H1 (cell line): Measurements from ENCODE around the gene SOX12. TPM values are rescaled to one million over a fixed set of nuclear protein-coding genes. Genes with fewer than 3 reads are reported as not detected.

Source experiments
- CTCF ChIA-PET: fragments of 300-600 bp; sonication (Branson Sonifier 250); formaldehyde crosslinking; loops from one replicate; lab custom pipeline; 2021; ENCODE audit not compliant: partially characterized antibody; lab: Charles Lee
- POLR2A ChIA-PET: fragments of 300-600 bp; sonication (Branson Sonifier 250); formaldehyde crosslinking; loops from one replicate; lab custom pipeline; 2021; ENCODE audit warnings: inconsistent platforms; ENCODE audit not compliant: partially characterized antibody; lab: Charles Lee
- DNase-seq, 2 experiments: peaks; one replicate each; pipeline versions ENCODE4 v3.0.0 to v3.0.0-alpha.2; 2010 to 2022; ENCODE audit warnings: low spot score in 2 of 2, low read depth in 1 of 2, mixed read lengths in 1 of 2
- FAIRE-seq: peaks from 2 replicates; lab custom pipeline; 2011; peaks lifted over from hg19 to GRCh38; lab: Jason Lieb, UNC
- H2AFZ ChIP-seq: 2 replicates; pipeline ENCODE4 v1.8.1; 2012; ENCODE audit warnings: low read length, inconsistent platforms
- H2AK5ac ChIP-seq: 2 replicates; pipeline ENCODE4 v1.6.1; 2013; ENCODE audit warnings: low read depth, low read length
- H2BK120ac ChIP-seq: replicated peaks from 2 replicates; pipeline ENCODE3; 2013; ENCODE audit warnings: low read depth, low read length, inconsistent platforms
- H2BK12ac ChIP-seq: 2 replicates; pipeline ENCODE4 v1.6.1; 2013; ENCODE audit warnings: low read depth, low read length
- H2BK15ac ChIP-seq: 2 replicates; pipeline ENCODE4 v1.6.1; 2013; ENCODE audit warnings: low read length
- H2BK20ac ChIP-seq: 2 replicates; pipeline ENCODE4 v1.6.1; 2013; ENCODE audit warnings: low read length
- H2BK5ac ChIP-seq: 2 replicates; pipeline ENCODE4 v1.6.1; 2013; ENCODE audit warnings: low read depth, low read length
- H3K14ac ChIP-seq: 2 replicates; pipeline ENCODE4 v1.6.1; 2013; ENCODE audit warnings: inconsistent platforms; ENCODE audit not compliant: insufficient read length
- H3K18ac ChIP-seq: 2 replicates; pipeline ENCODE4 v1.6.1; 2013; ENCODE audit warnings: low read length; ENCODE audit errors: extremely low read depth
- H3K23ac ChIP-seq: 2 replicates; pipeline ENCODE4 v1.6.1; 2013; ENCODE audit warnings: inconsistent platforms; ENCODE audit not compliant: insufficient read length
- H3K23me2 ChIP-seq: 2 replicates; pipeline ENCODE4 v1.6.1; 2013; ENCODE audit warnings: low read depth, low read length
- H3K27ac ChIP-seq: 2 replicates; pipeline ENCODE4 v1.6.1; 2011; ENCODE audit warnings: low read depth, low read length, inconsistent platforms
- H3K27me3 ChIP-seq, 4 experiments: replicated peaks in 1 of 4; 1 replicate in 1 of 4; 2 replicates in 3 of 4; pipeline versions ENCODE4 v1.6.1 to v1.8.1; 2011 to 2013; ENCODE audit warnings: low read length in 3 of 4, mild to moderate bottlenecking in 3 of 4, inconsistent platforms in 2 of 4, mixed read lengths in 2 of 4, moderate library complexity in 1 of 4; ENCODE audit not compliant: control insufficient read depth in 3 of 4, insufficient read depth in 3 of 4; ENCODE audit errors: extremely low read depth in 1 of 4
- H3K36me3 ChIP-seq, 4 experiments: 2 replicates each; pipeline versions ENCODE4 v1.6.1 to v1.8.1; 2011 to 2013; ENCODE audit warnings: mild to moderate bottlenecking in 4 of 4, low read length in 3 of 4, moderate library complexity in 2 of 4, control low read depth in 1 of 4, inconsistent platforms in 1 of 4; ENCODE audit not compliant: insufficient read depth in 4 of 4, control insufficient read depth in 2 of 4
- H3K4ac ChIP-seq: replicated peaks from 2 replicates; pipeline ENCODE3; 2013; ENCODE audit warnings: low read length, low read depth, mixed read lengths, inconsistent platforms; ENCODE audit not compliant: insufficient read length
- H3K4me1 ChIP-seq, 4 experiments: replicated peaks in 1 of 4; 1 replicate in 1 of 4; 2 replicates in 3 of 4; pipeline versions ENCODE4 v1.6.1 to v1.8.1; 2011 to 2013; ENCODE audit warnings: low read length in 3 of 4, inconsistent platforms in 2 of 4, mixed read lengths in 1 of 4; ENCODE audit not compliant: insufficient read depth in 4 of 4, control insufficient read depth in 3 of 4
- H3K4me2 ChIP-seq, 2 experiments: 2 replicates each; pipeline versions ENCODE4 v1.6.1 to v1.8.1; 2011 to 2013; ENCODE audit warnings: low read depth in 2 of 2, low read length in 2 of 2, control low read depth in 1 of 2, inconsistent platforms in 1 of 2, mild to moderate bottlenecking in 1 of 2; ENCODE audit not compliant: insufficient read depth in 1 of 2
- H3K4me3 ChIP-seq, 4 experiments: fragments of 200-600, 300-600 bp in 1 of 4; sonication (generic), shearing (Covaris generic), sonication (Bioruptor Twin) in 1 of 4; 2 replicates each; pipeline versions ENCODE4 v1.5.1 to v1.8.1; 2011 to 2016; ENCODE audit warnings: low read length in 4 of 4, low read depth in 3 of 4, control low read depth in 2 of 4, inconsistent platforms in 2 of 4, mild to moderate bottlenecking in 2 of 4, mixed read lengths in 1 of 4, moderate library complexity in 1 of 4; ENCODE audit not compliant: insufficient read depth in 2 of 4; ENCODE audit errors: extremely low read depth in 1 of 4
- H3K56ac ChIP-seq: replicated peaks from 2 replicates; pipeline ENCODE3; 2013; ENCODE audit warnings: low read depth, mild to moderate bottlenecking, mixed read lengths, low read length, inconsistent platforms; ENCODE audit not compliant: insufficient read length
- H3K79me1 ChIP-seq: 2 replicates; pipeline ENCODE4 v1.6.1; 2013; ENCODE audit warnings: low read depth, low read length, control low read depth
- H3K79me2 ChIP-seq, 2 experiments: 2 replicates each; pipeline versions ENCODE4 v1.6.1 to v1.8.1; 2012 to 2013; ENCODE audit warnings: low read length in 2 of 2, mild to moderate bottlenecking in 2 of 2, inconsistent platforms in 1 of 2; ENCODE audit not compliant: insufficient read depth in 2 of 2, control insufficient read depth in 1 of 2
- H3K9ac ChIP-seq, 4 experiments: replicated peaks in 1 of 4; 1 replicate in 1 of 4; 2 replicates in 3 of 4; pipeline versions ENCODE4 v1.6.1 to v1.8.1; 2011 to 2013; ENCODE audit warnings: low read depth in 3 of 4, low read length in 3 of 4, control low read depth in 2 of 4, mild to moderate bottlenecking in 2 of 4, moderate library complexity in 2 of 4, inconsistent platforms in 1 of 4; ENCODE audit errors: extremely low read depth in 1 of 4
- H3K9me3 ChIP-seq, 2 experiments: 2 replicates each; pipeline versions ENCODE4 v1.6.1 to v1.8.1; 2012 to 2013; ENCODE audit warnings: mild to moderate bottlenecking in 2 of 2, moderate library complexity in 2 of 2, control low read depth in 1 of 2, inconsistent platforms in 1 of 2, low read depth in 1 of 2, low read length in 1 of 2, mixed read lengths in 1 of 2; ENCODE audit not compliant: insufficient read depth in 2 of 2
- H4K20me1 ChIP-seq, 2 experiments: replicated peaks in 1 of 2; 2 replicates each; pipeline versions ENCODE3 to v1.8.1; 2011 to 2013; ENCODE audit warnings: inconsistent platforms in 2 of 2, low read length in 2 of 2, mild to moderate bottlenecking in 1 of 2; ENCODE audit not compliant: insufficient read depth in 2 of 2, control insufficient read depth in 1 of 2
- H4K5ac ChIP-seq: 2 replicates; pipeline ENCODE4 v1.6.1; 2013; ENCODE audit warnings: low read length, low read depth, mixed read lengths, inconsistent platforms; ENCODE audit not compliant: insufficient read length
- H4K8ac ChIP-seq: 2 replicates; pipeline ENCODE4 v1.8.0; 2013; ENCODE audit warnings: mild to moderate bottlenecking, moderate library complexity, low read length, inconsistent platforms; ENCODE audit not compliant: insufficient read depth; ENCODE audit errors: extremely low read depth
- H4K91ac ChIP-seq: replicated peaks from 2 replicates; pipeline ENCODE3; 2013; ENCODE audit warnings: low read length, mixed read lengths, inconsistent platforms; ENCODE audit not compliant: insufficient read length
- FOSL1 ChIP-seq: IDR thresholded peaks from 2 replicates; pipeline ENCODE4 v1.6.1; 2011; ENCODE audit warnings: mild to moderate bottlenecking, low read depth, low read length, moderate library complexity; ENCODE audit not compliant: insufficient read depth
- GTF2F1 ChIP-seq: IDR thresholded peaks from 2 replicates; pipeline ENCODE4 v1.6.1; 2012; ENCODE audit warnings: low read depth, low read length, improper control_type of control experiment, borderline replicate concordance
- RFX5 ChIP-seq: IDR thresholded peaks from 2 replicates; pipeline ENCODE4 v1.6.1; 2011; ENCODE audit warnings: low read depth, low read length, improper control_type of control experiment, borderline replicate concordance
- RNF2 ChIP-seq: fragments of 200-900, 300-1000 bp; sonication (generic); IDR thresholded peaks from 2 replicates; pipeline ENCODE4 v1.7.1; 2016; ENCODE audit warnings: borderline replicate concordance, low read depth, mild to moderate bottlenecking, antibody characterized with exemption, low read length; ENCODE audit not compliant: poor library complexity, severe bottlenecking; ENCODE audit errors: missing control alignments
- SAP30 ChIP-seq: fragments of 300-600 bp; sonication (generic); IDR thresholded peaks from 2 replicates; pipeline ENCODE4 v1.7.1; 2012; ENCODE audit warnings: low read length, moderate library complexity, mild to moderate bottlenecking, inconsistent platforms; ENCODE audit not compliant: insufficient read depth, insufficient replicate concordance
- SIN3A ChIP-seq, 2 experiments: IDR thresholded peaks in 1 of 2; conservative IDR thresholded peaks in 1 of 2; 2 replicates each; pipeline ENCODE4 v1.6.1; 2011 to 2012; ENCODE audit warnings: low read length in 2 of 2, improper control_type of control experiment in 1 of 2, low read depth in 1 of 2, mild to moderate bottlenecking in 1 of 2
- SIX5 ChIP-seq: IDR thresholded peaks from 2 replicates; pipeline ENCODE4 v1.6.1; 2011; ENCODE audit warnings: mild to moderate bottlenecking, low read depth, low read length
- ZNF274 ChIP-seq: IDR thresholded peaks from 2 replicates; pipeline ENCODE4 v1.7.0; 2012; ENCODE audit warnings: low read length, borderline replicate concordance; ENCODE audit errors: extremely low read depth
- WGBS, 2 experiments: shearing (Covaris generic) in 1 of 2; methylation state at CpG; one replicate each; pipeline versions ENCODE4 v1.1.6 to v1.1.7; 2013 to 2015; ENCODE audit warnings: low lambda C conversion rate in 2 of 2, mixed read lengths in 2 of 2, inconsistent platforms in 1 of 2, low coverage in 1 of 2, missing lambda C conversion rate in 1 of 2; ENCODE audit not compliant: insufficient replicate concordance in 2 of 2, insufficient coverage in 1 of 2, insufficient read length in 1 of 2; ENCODE audit errors: extremely low coverage in 1 of 2, missing lambda C conversion rate in 1 of 2; 5-methylcytosine and 5-hydroxymethylcytosine counted together
- polyA plus RNA-seq, 7 experiments: library from polyadenylated mRNA; depleted of rRNA in 3 of 7; stranded (reverse) in 5 of 7; unstranded in 2 of 7; fragments of >200 nt in 5 of 7; fragments of 200-250 nt in 2 of 7; gene quantifications; 1 replicate in 5 of 7; 2 replicates in 1 of 7; 4 replicates in 1 of 7; pipeline versions ENCODE4 v1.2.1 to v1.2.3, GENCODE V29; 2011 to 2013; ENCODE audit warnings: missing spikeins in 2 of 7, mixed read lengths in 2 of 7
- total RNA-seq: library from RNA; stranded (reverse); fragmentation: NEBNext Ultra II Directional; extraction: Animal tissue kit (Norgen Biotek cat#: 25700); gene quantifications from 2 replicates; pipeline ENCODE4 v1.2.1, GENCODE V29; 2021
- TF ChIP-seq, protein P1 (sequence below): IDR thresholded peaks from 2 replicates; pipeline ENCODE4 v1.6.1; 2011; ENCODE audit warnings: low read depth, mild to moderate bottlenecking, low read length; ENCODE audit not compliant: insufficient read depth

The SOX12 gene
- total and polyA plus RNA-seq, 2 of the 8 experiments (the other 6 are each of a cell fraction or from before 2014, with no cell fraction given) = 6.4 to 63.0 TPM

- ChIA-PET POLR2A (interaction anchor here (0.6 to 6.4 kb wide), 7 partner anchors 11 to 70 kb away, joined by 3 to 97 read pairs (median 6); partner anchors contain the start of genes NRSN2, SOX12 and ZCCHC3), CTCF (interaction anchor here (1.0 to 4.5 kb wide), 6 partner anchors 10 to 44 kb away, joined by 3 to 30 read pairs (median 16); no protein-coding TSS in a partner anchor)
- no peaks in the 10 kb centered on the region for H4K20me1 ChIP-seq
- no peak overlapping the region for H2AK5ac ChIP-seq
- DNase-seq (peak; percentile 98 to 99), FAIRE-seq (peak; percentile 92)
- H3K27ac ChIP-seq = peak overlapping the region; percentile 69
- peak overlapping the region; percentile 93 for H4K91ac ChIP-seq
- peak overlapping the region in 3 of 4 experiments; percentile 40 to 74 (median 41); a peak in 6 of 7 replicates for H3K9ac ChIP-seq
- no peaks in the 10 kb centered on the region for H3K27me3 ChIP-seq
- peak overlapping the region; percentile 13; the same call in 1 of the 2 replicates for H2BK12ac ChIP-seq
- peak overlapping the region; percentile 18 for H2BK120ac ChIP-seq
- peak overlapping the region; percentile 27 for H4K5ac ChIP-seq
- H3K4me2 ChIP-seq = peak overlapping the region; percentile 79 to 92
- H3K36me3 ChIP-seq = no peaks in the 10 kb centered on the region
- peaks cover 4 to 11% (median 6%) of the 10 kb centered on the region in 4 experiments for H3K4me1 ChIP-seq
- peak overlapping the region; percentile 43 for H3K18ac ChIP-seq
- H3K4me3 ChIP-seq = peak overlapping the region; percentile 42 to 60 (median 59)
- peak overlapping the region; percentile 11 for H3K4ac ChIP-seq
- peak overlapping the region; percentile 51 for H3K56ac ChIP-seq
- H4K8ac ChIP-seq = peak overlapping the region; percentile 60; the same call in 1 of the 2 replicates
- H3K14ac ChIP-seq = no peak overlapping the region
- WGBS, 2 experiments = 1% methylated on average over 28 of the region's 31 CpGs; no CpG with 5 or more reads in 1 of the 2 experiments
- no peak overlapping the region for H2BK15ac ChIP-seq
- H3K79me2 ChIP-seq = no peaks in the 10 kb centered on the region
- peaks cover 4% of the 10 kb centered on the region for H3K23me2 ChIP-seq
- peak overlapping the region; percentile 83 for H2BK5ac ChIP-seq
- no peak overlapping the region for H2BK20ac ChIP-seq
- no peaks in the 10 kb centered on the region for H3K79me1 ChIP-seq
- no peaks in the 10 kb centered on the region for H3K9me3 ChIP-seq
- peak overlapping the region; percentile 81; the same call in 1 of the 2 replicates for H2AFZ ChIP-seq
- no peak overlapping the region for H3K23ac ChIP-seq
- TF ChIP-seq ZNF274 = no peak
- TF ChIP-seq FOSL1 = no peak
- peak; percentile 70 for TF ChIP-seq SAP30
- peak; percentile 50 to 53; a peak in 2 of 4 replicates for TF ChIP-seq SIN3A (conservative IDR thresholded peaks at IDR 0.05 in 1 of 2, IDR thresholded peaks at IDR 0.05 in 1 of 2; ENCODE audit: low read depth in 1 of 2, low read length in 2 of 2)
- no peak for TF ChIP-seq SIX5
- no peak for TF ChIP-seq GTF2F1
- TF ChIP-seq RFX5 = 0 out of 2 replicates have a peak, but pooled peaks have one; percentile 37
- TF ChIP-seq, protein P1, sequence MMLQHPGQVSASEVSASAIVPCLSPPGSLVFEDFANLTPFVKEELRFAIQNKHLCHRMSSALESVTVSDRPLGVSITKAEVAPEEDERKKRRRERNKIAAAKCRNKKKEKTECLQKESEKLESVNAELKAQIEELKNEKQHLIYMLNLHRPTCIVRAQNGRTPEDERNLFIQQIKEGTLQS = no peak
- TF ChIP-seq RNF2 = no peak
These were observed 15.3 kb upstream of the SOX12 start for GRCh38 chr20:309841-310644.
